HepG2 (cell line): ENCODE measurements around the gene FOXK2. TPM values are rescaled to one million over a fixed set of nuclear protein-coding genes. Genes with fewer than 3 reads are reported as not detected.

Experiments
- BRCA1 ChIP-seq: sonication (generic); formaldehyde crosslinking; IDR thresholded peaks from 2 replicates; pipeline ENCODE4 v1.4.0; 2020; ENCODE audit warnings: missing genetic modification reagents
- CEBPG ChIP-seq: IDR thresholded peaks from 2 replicates; pipeline ENCODE4 v1.6.1; 2016
- GATAD2A ChIP-seq: IDR thresholded peaks from 2 replicates; pipeline ENCODE4 v1.6.1; 2016
- HCFC1 ChIP-seq: fragments of 150-350 bp; IDR thresholded peaks from 2 replicates; pipeline ENCODE4 v1.6.1; 2014; ENCODE audit warnings: low read depth, low read length
- HMG20B ChIP-seq: conservative IDR thresholded peaks from 2 replicates; pipeline ENCODE4 v1.6.1; 2016; ENCODE audit warnings: missing genetic modification reagents, missing compliant biosample characterization
- HNRNPLL ChIP-seq: fragments of 200-400 bp; formaldehyde crosslinking; IDR thresholded peaks from 2 replicates; pipeline ENCODE4 v1.6.1; 2017; ENCODE audit warnings: mild to moderate bottlenecking, low read depth, low read length; ENCODE audit not compliant: poor library complexity, severe bottlenecking
- HOMEZ ChIP-seq: IDR thresholded peaks from 2 replicates; pipeline ENCODE4 v1.6.1; 2016; ENCODE audit warnings: low read depth
- IKZF4 ChIP-seq: sonication (generic); formaldehyde crosslinking; IDR thresholded peaks from 2 replicates; pipeline ENCODE4 v1.5.1; 2020; ENCODE audit warnings: borderline replicate concordance, mild to moderate bottlenecking, low read depth, missing genetic modification reagents; ENCODE audit errors: not compliant biosample characterization
- MBD4 ChIP-seq: IDR thresholded peaks from 2 replicates; pipeline ENCODE4 v1.6.1; 2012; ENCODE audit warnings: low read length, inconsistent platforms, borderline replicate concordance
- NFE2L1 ChIP-seq: sonication (generic); formaldehyde crosslinking; IDR thresholded peaks from 2 replicates; pipeline ENCODE4 v1.4.0; 2020; ENCODE audit warnings: missing genetic modification reagents, mild to moderate bottlenecking, borderline replicate concordance
- SALL1 ChIP-seq: sonication (generic); formaldehyde crosslinking; IDR thresholded peaks from 2 replicates; pipeline ENCODE4 v1.8.0; 2022; ENCODE audit warnings: mild to moderate bottlenecking, missing genetic modification reagents
- SMARCC2 ChIP-seq: fragments of 450-650 bp; IDR thresholded peaks from 2 replicates; pipeline ENCODE4 v1.6.1; 2017; ENCODE audit warnings: antibody characterized with exemption, mild to moderate bottlenecking
- SPEN ChIP-seq: sonication (generic); formaldehyde crosslinking; IDR thresholded peaks from 2 replicates; pipeline ENCODE4 v1.5.1; 2020; ENCODE audit warnings: low read depth, mild to moderate bottlenecking, missing genetic modification reagents
- TEAD3 ChIP-seq: optimal IDR thresholded peaks from 2 replicates; pipeline ENCODE3; 2016; ENCODE audit warnings: borderline replicate concordance
- TRIM24 ChIP-seq: sonication (generic); formaldehyde crosslinking; IDR thresholded peaks from 2 replicates; pipeline ENCODE4 v1.8.0; 2022; ENCODE audit warnings: mild to moderate bottlenecking, missing genetic modification reagents
- ZBTB20 ChIP-seq: sonication (generic); formaldehyde crosslinking; IDR thresholded peaks from 2 replicates; pipeline ENCODE4 v1.8.1; 2023; ENCODE audit warnings: missing genetic modification reagents, low read depth, mild to moderate bottlenecking, borderline replicate concordance
- ZNF251 ChIP-seq: sonication (generic); formaldehyde crosslinking; IDR thresholded peaks from 2 replicates; pipeline ENCODE4 v1.9.0; 2021; ENCODE audit warnings: mild to moderate bottlenecking, missing genetic modification reagents
- ZNF326 ChIP-seq: sonication (generic); formaldehyde crosslinking; IDR thresholded peaks from 2 replicates; pipeline ENCODE4 v1.4.0; 2020; ENCODE audit warnings: missing genetic modification reagents, borderline replicate concordance
- ZNF563 ChIP-seq: sonication (generic); formaldehyde crosslinking; IDR thresholded peaks from 2 replicates; pipeline ENCODE4 v1.8.0; 2022; ENCODE audit warnings: mild to moderate bottlenecking, moderate library complexity, missing genetic modification reagents
- ZNF782 ChIP-seq: sonication (generic); formaldehyde crosslinking; IDR thresholded peaks from 2 replicates; pipeline ENCODE4 v1.4.0; 2020; ENCODE audit warnings: missing genetic modification reagents, mild to moderate bottlenecking, borderline replicate concordance
- polyA plus RNA-seq, 8 experiments: library from polyadenylated mRNA; depleted of rRNA in 3 of 8; stranded (reverse) in 7 of 8; unstranded in 1 of 8; fragments of >200 nt; fragmentation: Illumina TruSeq in 4 of 8; extraction: Trizol in 4 of 8; gene quantifications; 2 replicates each; pipeline versions ENCODE4 v1.2.1 to v1.2.3, GENCODE V29; 2011 to 2016; ENCODE audit warnings: low read depth in 4 of 8, missing spikeins in 1 of 8, mixed read lengths in 1 of 8; ENCODE audit not compliant: insufficient read depth in 1 of 8
- total RNA-seq, 5 experiments: library from RNA; depleted of rRNA; stranded (reverse); fragments of >200 nt; fragmentation: Illumina TruSeq; extraction: Trizol; gene quantifications; 2 replicates each; pipeline ENCODE4 v1.2.3, GENCODE V29; 2016; ENCODE audit warnings: low read depth in 1 of 5
- TF ChIP-seq, protein P1 (sequence below): sonication (generic); formaldehyde crosslinking; IDR thresholded peaks from 2 replicates; pipeline ENCODE4 v1.5.0; 2020; ENCODE audit warnings: mild to moderate bottlenecking, missing genetic modification reagents, borderline replicate concordance
- TF ChIP-seq, protein P2 (sequence below): sonication (generic); formaldehyde crosslinking; IDR thresholded peaks from 2 replicates; pipeline ENCODE4 v1.4.0; 2020; ENCODE audit warnings: mild to moderate bottlenecking, missing genetic modification reagents
- TF ChIP-seq, protein P3 (sequence below): sonication (generic); formaldehyde crosslinking; IDR thresholded peaks from 2 replicates; pipeline ENCODE4 v1.4.0; 2020; ENCODE audit warnings: missing genetic modification reagents

FOXK2 gene
- total and polyA plus RNA-seq, 2 of the 13 experiments (the other 11 are each of a cell fraction or from before 2014, with no cell fraction given) = 67.1 to 67.2 TPM

DNA sequence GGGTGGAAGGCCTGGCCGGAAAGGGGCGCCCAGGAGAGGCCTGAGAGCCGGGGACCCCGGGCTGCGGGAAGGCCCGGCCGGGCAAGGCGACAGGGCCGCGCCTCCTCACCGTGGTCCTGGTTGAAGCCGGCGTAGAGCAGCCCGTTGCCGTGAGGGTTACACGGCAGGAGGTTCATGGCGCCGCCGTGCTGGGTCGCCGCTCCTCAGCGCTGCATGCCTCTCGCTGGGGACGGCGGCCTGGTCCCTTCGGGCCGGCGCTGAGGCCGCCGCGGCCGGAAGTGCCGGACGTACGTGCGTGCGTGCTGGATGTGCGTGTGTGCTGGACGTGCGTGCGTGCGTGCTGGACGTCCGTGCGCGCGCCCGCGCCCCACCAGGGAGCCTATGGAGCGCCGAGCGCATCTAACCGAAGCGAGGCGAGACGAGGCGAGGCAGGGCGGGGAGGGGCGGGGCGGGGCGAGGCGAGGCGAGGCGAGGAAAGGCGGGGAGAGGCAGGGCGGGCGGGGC lies 128.7 kb downstream of the FOXK2 start, which contains the start of gene WDR45B (continued):
- peak; percentile 16; the same call in 1 of the 2 replicates for TF ChIP-seq ZBTB20
- TF ChIP-seq, protein P1, sequence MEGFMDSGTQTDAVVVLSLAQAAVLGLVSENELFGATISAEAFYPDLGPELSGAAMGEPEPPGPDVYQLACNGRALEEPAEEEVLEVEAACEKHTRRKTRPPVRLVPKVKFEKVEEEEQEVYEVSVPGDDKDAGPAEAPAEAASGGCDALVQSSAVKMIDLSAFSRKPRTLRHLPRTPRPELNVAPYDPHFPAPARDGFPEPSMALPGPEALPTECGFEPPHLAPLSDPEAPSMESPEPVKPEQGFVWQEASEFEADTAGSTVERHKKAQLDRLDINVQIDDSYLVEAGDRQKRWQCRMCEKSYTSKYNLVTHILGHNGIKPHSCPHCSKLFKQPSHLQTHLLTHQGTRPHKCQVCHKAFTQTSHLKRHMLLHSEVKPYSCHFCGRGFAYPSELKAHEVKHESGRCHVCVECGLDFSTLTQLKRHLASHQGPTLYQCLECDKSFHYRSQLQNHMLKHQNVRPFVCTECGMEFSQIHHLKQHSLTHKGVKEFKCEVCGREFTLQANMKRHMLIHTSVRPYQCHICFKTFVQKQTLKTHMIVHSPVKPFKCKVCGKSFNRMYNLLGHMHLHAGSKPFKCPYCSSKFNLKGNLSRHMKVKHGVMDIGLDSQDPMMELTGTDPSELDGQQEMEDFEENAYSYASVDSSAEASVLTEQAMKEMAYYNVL (CRISPR knock-in tag) = peak; percentile 64; the same call in 1 of the 2 replicates
- TF ChIP-seq SMARCC2 = no peak
- no peak for TF ChIP-seq MBD4
- TF ChIP-seq, protein P2, sequence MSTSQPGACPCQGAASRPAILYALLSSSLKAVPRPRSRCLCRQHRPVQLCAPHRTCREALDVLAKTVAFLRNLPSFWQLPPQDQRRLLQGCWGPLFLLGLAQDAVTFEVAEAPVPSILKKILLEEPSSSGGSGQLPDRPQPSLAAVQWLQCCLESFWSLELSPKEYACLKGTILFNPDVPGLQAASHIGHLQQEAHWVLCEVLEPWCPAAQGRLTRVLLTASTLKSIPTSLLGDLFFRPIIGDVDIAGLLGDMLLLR (CRISPR knock-in tag) = peak; percentile 94
- TF ChIP-seq HCFC1 = peak; percentile 65
- peak; percentile 70; the same call in 1 of the 2 replicates for TF ChIP-seq HOMEZ (CRISPR knock-in tag)
- peak; percentile 36; the same call in 1 of the 2 replicates for TF ChIP-seq CEBPG (CRISPR knock-in tag)
- TF ChIP-seq GATAD2A (CRISPR knock-in tag) = 0 out of 2 replicates have a peak, but pooled peaks have one; percentile 15
- peak; percentile 88; the same call in 1 of the 2 replicates for TF ChIP-seq ZNF782 (CRISPR knock-in tag)
- TF ChIP-seq NFE2L1 (CRISPR knock-in tag) = no peak
- TF ChIP-seq IKZF4 (CRISPR knock-in tag) = peak; percentile 84
- TF ChIP-seq ZNF251 (CRISPR knock-in tag) = no peak
- no peak for TF ChIP-seq ZNF326 (CRISPR knock-in tag)
- peak; percentile 99 for TF ChIP-seq SPEN (CRISPR knock-in tag)
- peak; percentile 56 for TF ChIP-seq HMG20B
- TF ChIP-seq HNRNPLL = peak; percentile 84
- TF ChIP-seq TEAD3 (CRISPR knock-in tag) = peak; percentile 82
- TF ChIP-seq, protein P3, sequence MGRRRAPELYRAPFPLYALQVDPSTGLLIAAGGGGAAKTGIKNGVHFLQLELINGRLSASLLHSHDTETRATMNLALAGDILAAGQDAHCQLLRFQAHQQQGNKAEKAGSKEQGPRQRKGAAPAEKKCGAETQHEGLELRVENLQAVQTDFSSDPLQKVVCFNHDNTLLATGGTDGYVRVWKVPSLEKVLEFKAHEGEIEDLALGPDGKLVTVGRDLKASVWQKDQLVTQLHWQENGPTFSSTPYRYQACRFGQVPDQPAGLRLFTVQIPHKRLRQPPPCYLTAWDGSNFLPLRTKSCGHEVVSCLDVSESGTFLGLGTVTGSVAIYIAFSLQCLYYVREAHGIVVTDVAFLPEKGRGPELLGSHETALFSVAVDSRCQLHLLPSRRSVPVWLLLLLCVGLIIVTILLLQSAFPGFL (CRISPR knock-in tag) = peak; percentile 85; the same call in 1 of the 2 replicates
- peak; percentile 93 for TF ChIP-seq SALL1
- TF ChIP-seq BRCA1 (CRISPR knock-in tag) = no peak
- TF ChIP-seq ZNF563 (CRISPR knock-in tag) = peak; percentile 96
- TF ChIP-seq TRIM24 (CRISPR knock-in tag) = no peak
